Stimulated activated CD8-positive, alpha-beta memory T cell treated with anti-CD3 and anti-CD28 coated beads, Interleukin-7, amount 100 ng/mL, for 48 hours (primary cell): ENCODE data around the gene INPPL1.

Source experiments
- DNase-seq, 2 donors: peaks; one replicate each; pipeline ENCODE4 v3.0.0-alpha.2; 2020; ENCODE audit warnings: low read depth in 1 of 2; ENCODE audit errors: extremely low read depth in 1 of 2

The INPPL1 gene

GRCh38 chr11:72217841-72218240, 6.7 kb upstream of the INPPL1 start:
- DNase-seq: no peak

- DNase-seq: no peak
Measured at GRCh38 chr11:72218251-72218745, 6.3 kb upstream of the INPPL1 start.

- DNase-seq: no peak
Measured at GRCh38 chr11:72220696-72221363, 3.7 kb upstream of the INPPL1 start.

- no peak for DNase-seq
Measured at GRCh38 chr11:72221386-72222075, 3.0 kb upstream of the INPPL1 start.

GRCh38 chr11:72222106-72222891, 2.3 kb upstream of the INPPL1 start:
- no peak for DNase-seq

GRCh38 chr11:72222907-72223614, 1.5 kb upstream of the INPPL1 start:
- DNase-seq: peak; percentile 84 to 91

GRCh38 chr11:72223615-72224563, 678 bp upstream of the INPPL1 start:
- peak; percentile 23 to 28 for DNase-seq

- peak in 1 of 2 donors; percentile 22 for DNase-seq
Measured at GRCh38 chr11:72225411-72225951, 914 bp downstream of the INPPL1 start.

GRCh38 chr11:72226701-72227100, 2.1 kb downstream of the INPPL1 start:
- no peak for DNase-seq

GRCh38 chr11:72227316-72228228, 3.0 kb downstream of the INPPL1 start:
- no peak for DNase-seq

- no peak for DNase-seq
Measured at GRCh38 chr11:72228229-72228843, 3.8 kb downstream of the INPPL1 start.

GRCh38 chr11:72228844-72229231, 4.3 kb downstream of the INPPL1 start:
- DNase-seq: no peak

- no peak for DNase-seq
Measured at GRCh38 chr11:72229336-72229924, 4.9 kb downstream of the INPPL1 start.

- DNase-seq: no peak
Measured at GRCh38 chr11:72229925-72230763, 5.6 kb downstream of the INPPL1 start.

GRCh38 chr11:72230764-72231365, 6.3 kb downstream of the INPPL1 start:
- no peak for DNase-seq
